ENCODE data around the gene CAMK2G.
A peak's percentile ranks its signal among the peaks of the same experiment; 100 is the strongest.

CAMK2G gene

GRCh38 chr10:73780966-73781365, 93.4 kb downstream of the CAMK2G start:
- FAIRE-seq (no peak), DNase-seq (ENCODE audit: insufficient read length, low spot score) (no peak)
- no peak for TF ChIP-seq POLR2A (IDR thresholded peaks at IDR 0.05; ENCODE audit: low read depth, low read length)

- FAIRE-seq: no peak
- TF ChIP-seq POLR2A (IDR thresholded peaks at IDR 0.05; ENCODE audit: low read depth, low read length): no peak
- DNase-seq (ENCODE audit: insufficient read length, low spot score): no peak
Measured at GRCh38 chr10:73780301-73780700, 94.1 kb downstream of the CAMK2G start.

- DNase-seq (ENCODE audit: insufficient read length, low spot score) (no peak), FAIRE-seq (no peak)
- no peak for TF ChIP-seq POLR2A (IDR thresholded peaks at IDR 0.05; ENCODE audit: low read depth, low read length)
Measured at GRCh38 chr10:73779539-73780197, 94.7 kb downstream of the CAMK2G start.

- no peak for TF ChIP-seq POLR2A (IDR thresholded peaks at IDR 0.05; ENCODE audit: low read depth, low read length)
- no peak for FAIRE-seq
- no peak for DNase-seq (ENCODE audit: insufficient read length, low spot score)
Measured at GRCh38 chr10:73779018-73779417, 95.3 kb downstream of the CAMK2G start.

DNA sequence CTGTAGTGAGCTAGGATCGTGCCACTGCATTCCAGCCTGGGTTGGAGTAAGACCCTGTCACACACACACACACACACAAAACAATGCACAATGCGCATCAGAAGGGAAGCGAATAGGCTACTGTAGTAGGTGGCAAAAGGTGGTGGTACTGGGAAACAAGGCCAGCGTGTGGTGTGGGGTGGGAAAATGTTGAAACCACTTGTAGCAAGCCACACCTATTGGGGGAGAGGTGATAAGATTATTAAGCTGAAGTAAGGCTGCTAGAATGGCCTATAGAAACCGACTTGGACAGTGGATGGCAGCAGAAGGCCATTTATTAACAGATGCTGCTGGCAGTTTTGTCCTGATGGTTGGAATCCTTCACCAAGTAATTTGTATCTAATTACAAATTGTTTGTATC, 99.7 kb downstream of the CAMK2G start:
- FAIRE-seq: no peak
- DNase-seq (ENCODE audit: insufficient read length, low spot score): no peak
- TF ChIP-seq POLR2A (IDR thresholded peaks at IDR 0.05; ENCODE audit: low read depth, low read length): no peak

- DNase-seq (ENCODE audit: insufficient read length, low spot score) (no peak), FAIRE-seq (no peak)
- no peak for TF ChIP-seq POLR2A (IDR thresholded peaks at IDR 0.05; ENCODE audit: low read depth, low read length)
Measured at GRCh38 chr10:73773152-73773879, 101.0 kb downstream of the CAMK2G start.

GRCh38 chr10:73772281-73773151, 101.8 kb downstream of the CAMK2G start:
- no peak; the same call in none of the 2 replicates for TF ChIP-seq POLR2A (IDR thresholded peaks at IDR 0.05; ENCODE audit: low read depth, low read length)
- no peak for FAIRE-seq
- DNase-seq (ENCODE audit: insufficient read length, low spot score): peak; percentile 89

GRCh38 chr10:73771722-73772280, 102.6 kb downstream of the CAMK2G start:
- no peak for DNase-seq (ENCODE audit: insufficient read length, low spot score)
- TF ChIP-seq POLR2A (IDR thresholded peaks at IDR 0.05; ENCODE audit: low read depth, low read length): no peak
- FAIRE-seq: no peak

DNA sequence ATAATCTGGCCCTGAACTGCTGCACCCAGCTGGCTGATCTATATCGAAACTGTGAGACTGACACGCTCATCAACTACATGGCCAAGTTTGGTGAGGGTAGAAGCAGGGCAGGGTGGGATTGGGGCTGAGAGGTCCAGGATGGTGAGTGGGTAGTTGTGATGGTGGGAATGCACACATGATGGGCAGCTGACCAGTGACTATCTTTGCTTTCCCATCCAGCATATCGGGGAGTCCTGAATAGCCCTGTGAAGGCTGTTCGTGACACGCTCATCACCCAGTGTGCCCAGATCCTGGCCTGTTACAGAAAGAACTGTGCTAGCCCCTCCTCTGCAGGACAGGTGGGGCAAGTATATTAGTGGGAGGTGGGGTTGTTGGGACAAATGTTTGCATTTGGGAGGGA, 105.0 kb downstream of the CAMK2G start:
- TF ChIP-seq POLR2A (IDR thresholded peaks at IDR 0.05; ENCODE audit: low read depth, low read length): no peak
- FAIRE-seq: no peak

DNA sequence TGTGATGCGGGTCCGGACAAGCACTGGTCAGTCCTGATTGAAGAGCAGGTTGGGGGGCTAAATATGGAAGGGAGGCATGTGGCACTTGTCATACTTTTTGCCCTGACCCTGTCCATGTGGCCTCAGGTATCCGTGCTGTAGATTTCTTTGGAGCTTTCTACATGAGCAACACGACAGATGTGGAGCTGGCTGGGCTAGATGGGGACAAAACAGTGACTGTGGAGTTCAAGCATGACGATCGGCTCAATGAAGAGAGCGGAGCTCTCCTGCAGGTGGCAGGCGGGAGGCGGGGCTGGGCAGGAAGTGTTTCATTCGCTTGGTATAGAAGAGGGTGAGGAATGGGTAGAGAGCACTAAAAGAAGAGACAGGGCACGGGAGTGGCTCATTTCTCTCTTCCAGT, 105.5 kb downstream of the CAMK2G start:
- FAIRE-seq: no peak
- no peak for TF ChIP-seq POLR2A (IDR thresholded peaks at IDR 0.05; ENCODE audit: low read depth, low read length)
- DNase-seq (ENCODE audit: insufficient read length, low spot score): no peak

More for the DNA sequence above, 105.0 kb downstream of the CAMK2G start:
- DNase-seq (ENCODE audit: insufficient read length, low spot score): no peak

- FAIRE-seq (no peak), DNase-seq (ENCODE audit: insufficient read length, low spot score) (no peak)
- no peak for TF ChIP-seq POLR2A (IDR thresholded peaks at IDR 0.05; ENCODE audit: low read depth, low read length)
Measured at GRCh38 chr10:73765066-73765465, 109.3 kb downstream of the CAMK2G start.

- no peak for TF ChIP-seq POLR2A (IDR thresholded peaks at IDR 0.05; ENCODE audit: low read depth, low read length)
- DNase-seq (ENCODE audit: insufficient read length, low spot score) (no peak), FAIRE-seq (no peak)
Measured at GRCh38 chr10:73763343-73763742, 111.0 kb downstream of the CAMK2G start.

GRCh38 chr10:73762915-73763314, 111.4 kb downstream of the CAMK2G start:
- DNase-seq (ENCODE audit: insufficient read length, low spot score) (peak; percentile 49), FAIRE-seq (no peak)
- TF ChIP-seq POLR2A (IDR thresholded peaks at IDR 0.05; ENCODE audit: low read depth, low read length): no peak

All from H54 (cell line).